HepG2 (cell line): ENCODE results near the gene ADAMTS12. TPM values are rescaled to one million over a fixed set of nuclear protein-coding genes. Genes with fewer than 3 reads are reported as not detected.

Source experiments
- ATAC-seq: fragments of 200-7000 bp; cut with Tn5 transposase; 3 replicates; pipeline ENCODE4 v1.9.1; 2020; ENCODE audit warnings: mild to moderate bottlenecking, moderate library complexity
- BruUV-seq: library from RNA; stranded (reverse); fragments of 400-500 nt; replicated peaks from 2 replicates; lab custom pipeline; 2021; lab: Mats Ljungman, UMichigan
- CTCF ChIA-PET: fragments of 300-600 bp; formaldehyde crosslinking; extraction: SDS; loops from one replicate; lab custom pipeline; 2021; ENCODE audit warnings: low total read pairs, inconsistent platforms, low intra/inter-chr PET ratio; lab: Yijun Ruan, JAX
- POLR2A ChIA-PET: fragments of 350-600 bp; sonication (Branson Sonifier 250); formaldehyde crosslinking; loops from one replicate; lab custom pipeline; 2020; ENCODE audit warnings: antibody characterized with exemption, inconsistent platforms; lab: Yijun Ruan, JAX
- DNase-seq: peaks from one replicate; pipeline ENCODE4 v3.0.0-alpha.2; 2015; ENCODE audit warnings: low spot score
- FAIRE-seq: peaks from 3 replicates; lab custom pipeline; 2011; peaks lifted over from hg19 to GRCh38; lab: Jason Lieb, UNC
- H2AFZ ChIP-seq: one replicate; pipeline ENCODE4 v1.6.1; 2011; ENCODE audit warnings: low read length, inconsistent platforms
- H3K27ac ChIP-seq: fragments of 300-600 bp; 3 replicates; pipeline ENCODE4 v1.8.0; 2011; ENCODE audit warnings: mixed run types, mild to moderate bottlenecking, mixed read lengths, low read length, inconsistent platforms; ENCODE audit not compliant: insufficient read depth; ENCODE audit errors: extremely low read length
- H3K27me3 ChIP-seq, 2 experiments: fragments of 200-600 bp in 1 of 2; 2 replicates in 1 of 2; 3 replicates in 1 of 2; pipeline versions ENCODE4 v1.6.0 to v1.8.0; 2011; ENCODE audit warnings: low read length in 2 of 2, mild to moderate bottlenecking in 2 of 2, moderate library complexity in 2 of 2, inconsistent platforms in 1 of 2; ENCODE audit not compliant: insufficient read depth in 2 of 2, control insufficient read depth in 1 of 2
- H3K36me3 ChIP-seq, 2 experiments: fragments of 200-600 bp in 1 of 2; replicated peaks in 1 of 2; 2 replicates in 1 of 2; 3 replicates in 1 of 2; pipeline versions ENCODE4 v1.5.1 to v1.8.0; 2011; ENCODE audit warnings: low read length in 2 of 2, inconsistent platforms in 1 of 2; ENCODE audit not compliant: insufficient read depth in 2 of 2, control insufficient read depth in 1 of 2
- H3K4me1 ChIP-seq: 2 replicates; pipeline ENCODE4 v1.5.1; 2012; ENCODE audit warnings: low read length, inconsistent platforms; ENCODE audit not compliant: insufficient read depth
- H3K4me2 ChIP-seq: 2 replicates; pipeline ENCODE4 v1.6.0; 2011; ENCODE audit warnings: low read depth, low read length, inconsistent platforms
- H3K4me3 ChIP-seq, 3 experiments: fragments of 200-600 bp in 1 of 3; sonication (generic), shearing (Covaris generic) in 1 of 3; replicated peaks in 1 of 3; 2 replicates each; pipeline ENCODE4 v1.5.1; 2011 to 2016; ENCODE audit warnings: low read length in 3 of 3, inconsistent platforms in 2 of 3, low read depth in 2 of 3, mild to moderate bottlenecking in 2 of 3, control low read depth in 1 of 3, mixed read lengths in 1 of 3; ENCODE audit not compliant: insufficient read depth in 1 of 3
- H3K79me2 ChIP-seq: one replicate; pipeline ENCODE4 v1.6.1; 2011; ENCODE audit warnings: low read length, inconsistent platforms; ENCODE audit not compliant: insufficient read depth
- H3K9ac ChIP-seq: 2 replicates; pipeline ENCODE4 v1.6.0; 2011; ENCODE audit warnings: mild to moderate bottlenecking, low read depth, low read length, inconsistent platforms; ENCODE audit not compliant: insufficient read depth
- H3K9me3 ChIP-seq: 2 replicates; pipeline ENCODE4 v1.5.1; 2012; ENCODE audit warnings: mild to moderate bottlenecking, low read length
- H4K20me1 ChIP-seq: 2 replicates; pipeline ENCODE4 v1.6.0; 2011; ENCODE audit warnings: inconsistent platforms, mild to moderate bottlenecking, low read length, moderate library complexity; ENCODE audit not compliant: insufficient read depth
- CCDC6 ChIP-seq: sonication (generic); formaldehyde crosslinking; IDR thresholded peaks from 2 replicates; pipeline ENCODE4 v1.8.1; 2022; ENCODE audit warnings: mild to moderate bottlenecking, missing genetic modification reagents, moderate library complexity
- HOXA3 ChIP-seq: sonication (generic); formaldehyde crosslinking; IDR thresholded peaks from 2 replicates; pipeline ENCODE4 v1.5.0; 2020; ENCODE audit warnings: missing genetic modification reagents
- KLF15 ChIP-seq: sonication (generic); formaldehyde crosslinking; IDR thresholded peaks from 2 replicates; pipeline ENCODE4 v1.8.1; 2023; ENCODE audit warnings: borderline replicate concordance, mild to moderate bottlenecking, inconsistent platforms, missing genetic modification reagents, mixed read lengths
- NFE2L1 ChIP-seq: sonication (generic); formaldehyde crosslinking; IDR thresholded peaks from 2 replicates; pipeline ENCODE4 v1.4.0; 2020; ENCODE audit warnings: missing genetic modification reagents, mild to moderate bottlenecking, borderline replicate concordance
- REPIN1 ChIP-seq: sonication (generic); formaldehyde crosslinking; IDR thresholded peaks from 2 replicates; pipeline ENCODE4 v1.8.0; 2022; ENCODE audit warnings: missing genetic modification reagents, low read depth, mild to moderate bottlenecking, borderline replicate concordance
- ZFP1 ChIP-seq: IDR thresholded peaks from 2 replicates; pipeline ENCODE4 v1.6.1; 2016
- ZNF121 ChIP-seq: sonication (generic); formaldehyde crosslinking; IDR thresholded peaks from 2 replicates; pipeline ENCODE4 v1.5.0; 2020; ENCODE audit warnings: mild to moderate bottlenecking, missing genetic modification reagents
- ZNF354B ChIP-seq: sonication (generic); formaldehyde crosslinking; IDR thresholded peaks from 2 replicates; pipeline ENCODE4 v1.8.0; 2022; ENCODE audit warnings: mild to moderate bottlenecking, missing genetic modification reagents
- ZNF496 ChIP-seq: sonication (generic); formaldehyde crosslinking; IDR thresholded peaks from 2 replicates; pipeline ENCODE4 v1.8.1; 2023; ENCODE audit warnings: mild to moderate bottlenecking, moderate library complexity, missing genetic modification reagents; ENCODE audit not compliant: insufficient replicate concordance
- ZNF564 ChIP-seq: sonication (generic); formaldehyde crosslinking; IDR thresholded peaks from 2 replicates; pipeline ENCODE4 v1.8.1; 2023; ENCODE audit warnings: mild to moderate bottlenecking, missing genetic modification reagents
- ZNF749 ChIP-seq: sonication (generic); formaldehyde crosslinking; IDR thresholded peaks from 2 replicates; pipeline ENCODE4 v1.8.0; 2022; ENCODE audit warnings: mild to moderate bottlenecking, missing genetic modification reagents, moderate library complexity, borderline replicate concordance
- ZNF841 ChIP-seq: sonication (generic); formaldehyde crosslinking; IDR thresholded peaks from 2 replicates; pipeline ENCODE4 v1.8.1; 2023; ENCODE audit warnings: missing genetic modification reagents, borderline replicate concordance
- WGBS: methylation state at CpG from one replicate; pipeline ENCODE4 v1.1.6; 2017; ENCODE audit warnings: low lambda C conversion rate; 5-methylcytosine and 5-hydroxymethylcytosine counted together
- in situ Hi-C: cut with HindIII; loops from 2 replicates; pipeline ENCODE4 v1.10.0; 2017; ENCODE audit warnings: low pct_unique_long_range_greater_than_20kb; ENCODE audit not compliant: extremely low pct_ligation_motif_present
- intact Hi-C: fragments of 100-400 bp; cut with micrococcal nuclease; formaldehyde crosslinking; loops from one replicate; pipeline ENCODE4 v1.10.0; 2022; ENCODE audit not compliant: unreplicated experiment
- polyA plus RNA-seq, 8 experiments: library from polyadenylated mRNA; depleted of rRNA in 3 of 8; stranded (reverse) in 7 of 8; unstranded in 1 of 8; fragments of >200 nt; fragmentation: Illumina TruSeq in 4 of 8; extraction: Trizol in 4 of 8; gene quantifications; 2 replicates each; pipeline versions ENCODE4 v1.2.1 to v1.2.3, GENCODE V29; 2011 to 2016; ENCODE audit warnings: low read depth in 4 of 8, missing spikeins in 1 of 8, mixed read lengths in 1 of 8; ENCODE audit not compliant: insufficient read depth in 1 of 8
- total RNA-seq, 5 experiments: library from RNA; depleted of rRNA; stranded (reverse); fragments of >200 nt; fragmentation: Illumina TruSeq; extraction: Trizol; gene quantifications; 2 replicates each; pipeline ENCODE4 v1.2.3, GENCODE V29; 2016; ENCODE audit warnings: low read depth in 1 of 5
- TF ChIP-seq, protein P1 (sequence below): sonication (generic); formaldehyde crosslinking; IDR thresholded peaks from 2 replicates; pipeline ENCODE4 v1.8.0; 2022; ENCODE audit warnings: missing genetic modification reagents, mild to moderate bottlenecking, moderate library complexity, borderline replicate concordance
- TF ChIP-seq, protein P2 (sequence below): sonication (generic); formaldehyde crosslinking; IDR thresholded peaks from 2 replicates; pipeline ENCODE4 v1.5.0; 2020; ENCODE audit warnings: missing genetic modification reagents
- TF ChIP-seq, protein P3 (sequence below): IDR thresholded peaks from 2 replicates; pipeline ENCODE4 v1.6.1; 2016; ENCODE audit warnings: low read depth, control low read depth

Gene ADAMTS12
- total and polyA plus RNA-seq, 2 of the 13 experiments (the other 11 are each of a cell fraction or from before 2014, with no cell fraction given): 0.03 TPM; not detected in 1

DNA sequence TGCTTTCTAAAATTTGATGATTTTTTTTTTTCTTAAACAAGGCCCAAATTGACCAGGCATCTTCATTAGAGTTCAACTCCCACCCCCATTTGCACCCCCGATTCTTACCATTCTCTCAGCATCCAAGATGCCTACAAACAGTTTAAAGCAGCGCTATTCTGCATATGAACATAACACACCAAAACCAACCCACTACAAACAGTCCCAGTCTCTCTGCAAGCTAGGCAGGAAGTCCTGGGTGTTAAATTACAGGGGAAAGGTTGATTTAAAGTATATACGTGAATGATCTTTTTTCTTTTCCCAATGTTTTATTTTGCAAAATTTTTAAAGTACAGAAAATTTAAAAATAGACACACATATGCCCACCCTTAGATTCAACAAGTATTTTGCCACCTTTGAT, 127.0 kb downstream of the ADAMTS12 start:
- no peaks in the 10 kb centered on the region for H4K20me1 ChIP-seq
- ChIA-PET POLR2A (no interaction called here), CTCF (no interaction called here)
- intact Hi-C loops: no loop called here
- TF ChIP-seq ZNF564 (no peak), KLF15 (no peak), ZNF354B (CRISPR knock-in tag) (no peak), ZNF841 (CRISPR knock-in tag) (no peak), REPIN1 (CRISPR knock-in tag) (no peak), NFE2L1 (no peak), ZNF749 (CRISPR knock-in tag) (no peak), ZFP1 (CRISPR knock-in tag) (no peak), CCDC6 (CRISPR knock-in tag) (no peak), HOXA3 (CRISPR knock-in tag) (no peak), ZNF496 (no peak), ZNF121 (CRISPR knock-in tag) (no peak)
- TF ChIP-seq, protein P1, sequence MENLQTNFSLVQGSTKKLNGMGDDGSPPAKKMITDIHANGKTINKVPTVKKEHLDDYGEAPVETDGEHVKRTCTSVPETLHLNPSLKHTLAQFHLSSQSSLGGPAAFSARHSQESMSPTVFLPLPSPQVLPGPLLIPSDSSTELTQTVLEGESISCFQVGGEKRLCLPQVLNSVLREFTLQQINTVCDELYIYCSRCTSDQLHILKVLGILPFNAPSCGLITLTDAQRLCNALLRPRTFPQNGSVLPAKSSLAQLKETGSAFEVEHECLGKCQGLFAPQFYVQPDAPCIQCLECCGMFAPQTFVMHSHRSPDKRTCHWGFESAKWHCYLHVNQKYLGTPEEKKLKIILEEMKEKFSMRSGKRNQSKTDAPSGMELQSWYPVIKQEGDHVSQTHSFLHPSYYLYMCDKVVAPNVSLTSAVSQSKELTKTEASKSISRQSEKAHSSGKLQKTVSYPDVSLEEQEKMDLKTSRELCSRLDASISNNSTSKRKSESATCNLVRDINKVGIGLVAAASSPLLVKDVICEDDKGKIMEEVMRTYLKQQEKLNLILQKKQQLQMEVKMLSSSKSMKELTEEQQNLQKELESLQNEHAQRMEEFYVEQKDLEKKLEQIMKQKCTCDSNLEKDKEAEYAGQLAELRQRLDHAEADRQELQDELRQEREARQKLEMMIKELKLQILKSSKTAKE (CRISPR knock-in tag): no peak
- TF ChIP-seq, protein P2, sequence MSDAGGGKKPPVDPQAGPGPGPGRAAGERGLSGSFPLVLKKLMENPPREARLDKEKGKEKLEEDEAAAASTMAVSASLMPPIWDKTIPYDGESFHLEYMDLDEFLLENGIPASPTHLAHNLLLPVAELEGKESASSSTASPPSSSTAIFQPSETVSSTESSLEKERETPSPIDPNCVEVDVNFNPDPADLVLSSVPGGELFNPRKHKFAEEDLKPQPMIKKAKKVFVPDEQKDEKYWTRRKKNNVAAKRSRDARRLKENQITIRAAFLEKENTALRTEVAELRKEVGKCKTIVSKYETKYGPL (CRISPR knock-in tag): no peak
- TF ChIP-seq, protein P3, sequence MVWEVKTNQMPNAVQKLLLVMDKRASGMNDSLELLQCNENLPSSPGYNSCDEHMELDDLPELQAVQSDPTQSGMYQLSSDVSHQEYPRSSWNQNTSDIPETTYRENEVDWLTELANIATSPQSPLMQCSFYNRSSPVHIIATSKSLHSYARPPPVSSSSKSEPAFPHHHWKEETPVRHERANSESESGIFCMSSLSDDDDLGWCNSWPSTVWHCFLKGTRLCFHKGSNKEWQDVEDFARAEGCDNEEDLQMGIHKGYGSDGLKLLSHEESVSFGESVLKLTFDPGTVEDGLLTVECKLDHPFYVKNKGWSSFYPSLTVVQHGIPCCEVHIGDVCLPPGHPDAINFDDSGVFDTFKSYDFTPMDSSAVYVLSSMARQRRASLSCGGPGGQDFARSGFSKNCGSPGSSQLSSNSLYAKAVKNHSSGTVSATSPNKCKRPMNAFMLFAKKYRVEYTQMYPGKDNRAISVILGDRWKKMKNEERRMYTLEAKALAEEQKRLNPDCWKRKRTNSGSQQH (CRISPR knock-in tag): no peak
- no TSS peak for BruUV-seq
- DNase-seq (no peak), ATAC-seq (no peak), FAIRE-seq (no peak)
- no peak overlapping the region for H3K4me3 ChIP-seq
- no peak overlapping the region for H3K9ac ChIP-seq
- H3K4me1 ChIP-seq: no peaks in the 10 kb centered on the region
- no peaks in the 10 kb centered on the region for H3K27me3 ChIP-seq
- no peak overlapping the region for H2AFZ ChIP-seq
- 4% methylated on average over 3 of the region's 3 CpGs for WGBS
- H3K27ac ChIP-seq: no peak overlapping the region
- H3K79me2 ChIP-seq: no peaks in the 10 kb centered on the region
- H3K4me2 ChIP-seq: no peak overlapping the region
- H3K36me3 ChIP-seq: no peaks in the 10 kb centered on the region
- H3K9me3 ChIP-seq: no peaks in the 10 kb centered on the region
- in situ Hi-C loops: no loop called here
